ENCODE measurements around the gene CYB5A. TPM values are rescaled to one million over a fixed set of nuclear protein-coding genes. Genes with fewer than 3 reads are reported as not detected.

CYB5A gene
- total RNA-seq, 4 donors from 2014 or later = 44.6 to 204 (median 51.9) TPM

GRCh38 chr18:74326231-74326630 is 34.5 kb upstream of the CYB5A start:
- no peak overlapping the region for H3K27ac ChIP-seq
- H3K27me3 ChIP-seq = no peaks in the 10 kb centered on the region
- no peaks in the 10 kb centered on the region for H3K4me1 ChIP-seq
- no peaks in the 10 kb centered on the region for H3K36me3 ChIP-seq
- no peaks in the 10 kb centered on the region for H3K9me3 ChIP-seq
- no peak for TF ChIP-seq POLR2A (IDR thresholded peaks at IDR 0.05)
- no peak for TF ChIP-seq CTCF (IDR thresholded peaks at IDR 0.05)
- no peak overlapping the region for H3K4me3 ChIP-seq
- intact Hi-C loops (cut with DNase I; ENCODE audit: low total_unique reads) = no loop called here
- no peak for DNase-seq

- Histone ChIP-seq H3K4me3 (no peak overlapping the region), H3K4me1 (no peaks in the 10 kb centered on the region), H3K9me3 (no peaks in the 10 kb centered on the region), H3K27me3 (no peaks in the 10 kb centered on the region), H3K36me3 (no peaks in the 10 kb centered on the region), H3K27ac (no peak overlapping the region)
- no peak for TF ChIP-seq POLR2A (IDR thresholded peaks at IDR 0.05)
- TF ChIP-seq CTCF (IDR thresholded peaks at IDR 0.05) = no peak
- no peak for DNase-seq
- intact Hi-C loops (cut with DNase I; ENCODE audit: low total_unique reads) = no loop called here
Observed at GRCh38 chr18:74316257-74317170, 24.8 kb upstream of the CYB5A start.

GRCh38 chr18:74315464-74316256 is 23.9 kb upstream of the CYB5A start, which contains the start of gene C18orf63:
TSS of gene C18orf63 (plus strand) at chr18:74315839. CDS start at chr18:74317866, 2,027 bp downstream.
- no peak within 1 kb of the TSS for H3K27ac ChIP-seq
- DNase-seq = no peak
- H3K36me3 ChIP-seq = no peaks in the 10 kb centered on the region
- intact Hi-C loops (cut with DNase I; ENCODE audit: low total_unique reads) = no loop called here
- H3K27me3 ChIP-seq = no peaks in the 10 kb centered on the region
- H3K4me1 ChIP-seq = no peaks in the 10 kb centered on the region
- H3K4me3 ChIP-seq = no peak within 1 kb of the TSS
- TF ChIP-seq CTCF (IDR thresholded peaks at IDR 0.05) (no peak), POLR2A (IDR thresholded peaks at IDR 0.05) (no peak)
- no peaks in the 10 kb centered on the region for H3K9me3 ChIP-seq

DNA sequence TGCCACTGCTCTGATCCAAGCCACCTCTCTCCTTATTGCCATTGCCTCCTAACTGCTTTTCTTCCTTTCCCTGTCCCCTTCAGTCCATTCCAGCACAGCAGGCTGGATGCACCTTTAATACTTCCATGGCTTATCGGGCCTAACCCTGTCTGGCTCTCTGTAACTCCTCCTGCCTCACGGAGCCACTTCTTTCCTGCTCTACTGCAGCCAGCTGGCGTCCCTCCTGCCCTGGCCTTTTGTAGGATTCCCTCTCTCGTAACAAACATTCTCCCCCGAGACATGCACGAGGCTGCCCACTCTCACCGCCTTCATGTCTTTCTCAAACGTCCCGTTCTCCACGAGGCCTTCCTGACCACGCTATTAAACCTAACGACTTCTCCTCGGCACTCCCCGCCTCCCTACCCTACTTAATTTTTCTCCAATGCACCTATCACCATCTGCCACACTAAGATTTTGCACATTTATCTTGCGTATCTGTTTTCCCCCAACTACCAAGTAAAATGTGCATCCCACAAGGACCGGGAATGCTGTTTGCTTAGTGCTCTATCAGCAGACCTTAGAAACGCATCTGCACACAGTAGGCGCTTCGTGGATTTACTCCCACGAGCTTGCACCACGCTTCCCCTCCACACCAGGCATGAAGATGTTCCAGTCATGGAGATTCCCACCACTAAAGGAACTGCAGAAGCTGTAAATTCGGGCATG is 23.1 kb upstream of the CYB5A start:
- TF ChIP-seq CTCF (IDR thresholded peaks at IDR 0.05) (no peak), POLR2A (IDR thresholded peaks at IDR 0.05) (no peak)

More for the DNA sequence above, 23.1 kb upstream of the CYB5A start:
- H3K36me3 ChIP-seq = no peaks in the 10 kb centered on the region
- no peaks in the 10 kb centered on the region for H3K27me3 ChIP-seq
- intact Hi-C loops (cut with DNase I; ENCODE audit: low total_unique reads) = no loop called here
- H3K4me3 ChIP-seq = no peak overlapping the region
- no peaks in the 10 kb centered on the region for H3K9me3 ChIP-seq
- H3K27ac ChIP-seq = no peak overlapping the region
- DNase-seq = no peak
- no peaks in the 10 kb centered on the region for H3K4me1 ChIP-seq

Measured in uterus (tissue), 4 donors.